ENCODE data around the gene NDUFB10.

The NDUFB10 gene

DNA sequence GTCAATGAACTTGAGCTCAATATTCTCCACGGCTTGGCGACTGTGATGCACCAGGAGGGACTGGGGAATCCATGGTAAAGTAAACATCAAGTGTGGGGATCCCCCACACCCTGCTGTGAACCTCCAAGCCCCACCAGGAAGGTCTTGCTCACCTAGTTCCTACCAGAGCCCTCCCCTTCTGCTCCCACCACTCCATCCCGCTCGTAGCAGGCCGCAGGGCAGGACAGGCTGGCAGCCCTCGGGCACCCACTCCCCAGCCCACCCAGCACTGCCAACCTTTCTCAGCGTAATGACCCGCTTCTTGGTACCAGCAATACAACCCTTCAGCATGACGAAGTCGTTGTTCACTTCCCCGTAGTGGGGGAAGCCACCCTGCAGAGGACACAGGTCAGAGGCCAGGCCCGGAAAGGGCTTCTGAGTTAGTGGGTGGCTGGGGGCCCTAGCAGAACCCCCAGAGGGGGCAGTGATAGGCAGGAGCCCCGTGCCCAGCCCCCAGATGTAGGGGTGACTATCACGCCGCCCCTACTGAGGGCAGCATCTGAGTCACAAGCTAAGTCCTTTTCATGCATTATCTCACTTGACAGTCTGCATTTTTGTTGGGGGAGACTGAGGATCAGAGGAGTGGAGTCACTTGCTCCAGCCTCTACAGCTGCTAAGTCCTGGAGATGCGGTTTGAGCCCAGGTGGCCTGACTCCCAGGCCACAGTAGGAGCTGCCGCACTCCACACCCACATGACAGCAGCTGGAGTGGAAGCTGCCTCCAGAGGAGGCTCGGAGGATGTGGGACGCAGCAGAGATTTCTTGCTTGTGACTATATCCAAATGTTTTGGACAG lies 13.6 kb upstream of the NDUFB10 start:
- no peak overlapping the region for H2AFZ ChIP-seq (ENCODE audit: low read depth, low read length)
- peaks cover 16% of the 10 kb centered on the region for H3K4me1 ChIP-seq (ENCODE audit: control insufficient read depth, insufficient read depth, low read depth, low read length)
- H2BK120ac ChIP-seq (ENCODE audit: low read depth, low read length), result no peak overlapping the region
- no peaks in the 10 kb centered on the region for H3K9me3 ChIP-seq (ENCODE audit: control insufficient read depth, low read length)
- no peak overlapping the region for H2BK15ac ChIP-seq (ENCODE audit: low read depth, poor library complexity, severe bottlenecking)
- no peak overlapping the region for H3K14ac ChIP-seq (ENCODE audit: low read length in 2 of 2)
- H4K8ac ChIP-seq (ENCODE audit: low read length), result no peak overlapping the region
- H2BK12ac ChIP-seq (ENCODE audit: low read length in 2 of 2), result no peak overlapping the region
- no peak overlapping the region for H2BK5ac ChIP-seq (ENCODE audit: low read depth, low read length, poor library complexity, severe bottlenecking)
- peaks cover 5% of the 10 kb centered on the region for H3K79me1 ChIP-seq (replicated peaks; ENCODE audit: low read length, poor library complexity, severe bottlenecking)
- H3K27ac ChIP-seq (ENCODE audit: low read length, poor library complexity, severe bottlenecking), result no peak overlapping the region
- no peaks in the 10 kb centered on the region for H3K27me3 ChIP-seq (ENCODE audit: control insufficient read depth in 1 of 2, insufficient read depth in 1 of 2, low read length in 2 of 2)
- WGBS, result 94% methylated on average over 19 of the region's 19 CpGs
- no peak for DNase-seq
- peaks cover 4 to 7% of the 10 kb centered on the region in 2 experiments for H3K36me3 ChIP-seq (ENCODE audit: control insufficient read depth in 1 of 2, insufficient read depth in 2 of 2, low read depth in 1 of 2, low read length in 2 of 2)
- peak overlapping the region; percentile 58 for H4K91ac ChIP-seq (ENCODE audit: low read length)
- no peak overlapping the region for H3K4me3 ChIP-seq (ENCODE audit: insufficient read depth in 1 of 2, low read depth in 1 of 2, low read length in 2 of 2)
- no peak overlapping the region for H3K4me2 ChIP-seq (ENCODE audit: low read length, poor library complexity, severe bottlenecking)
- H3K9ac ChIP-seq (ENCODE audit: low read length), result no peak overlapping the region
- H3K18ac ChIP-seq (ENCODE audit: low read depth in 1 of 2, low read length in 2 of 2), result no peak overlapping the region
- H2AK5ac ChIP-seq (ENCODE audit: low read length, severe bottlenecking), result no peak overlapping the region
- H3K23ac ChIP-seq (ENCODE audit: low read length in 2 of 2), result no peak overlapping the region
- no peak overlapping the region for H3K4ac ChIP-seq (ENCODE audit: low read depth in 1 of 2, low read length in 2 of 2)

GRCh38 chr16:1946495-1947368 lies 12.6 kb upstream of the NDUFB10 start:
- 91% methylated on average over 38 of the region's 38 CpGs for WGBS
- H4K8ac ChIP-seq (ENCODE audit: low read length), result no peak overlapping the region
- no peak overlapping the region for H3K23ac ChIP-seq (ENCODE audit: low read length in 2 of 2)

GRCh38 chr16:1947369-1947670 lies 12.0 kb upstream of the NDUFB10 start:
- no peak overlapping the region for H2AK5ac ChIP-seq (ENCODE audit: low read length, severe bottlenecking)
- no peaks in the 10 kb centered on the region for H3K27me3 ChIP-seq (ENCODE audit: control insufficient read depth in 1 of 2, insufficient read depth in 1 of 2, low read length in 2 of 2)
- peaks cover 5% of the 10 kb centered on the region for H3K79me1 ChIP-seq (replicated peaks; ENCODE audit: low read length, poor library complexity, severe bottlenecking)
- WGBS, result 85% methylated on average over 9 of the region's 9 CpGs
- H3K27ac ChIP-seq (ENCODE audit: low read length, poor library complexity, severe bottlenecking), result no peak overlapping the region
- H2BK12ac ChIP-seq (ENCODE audit: low read length in 2 of 2), result no peak overlapping the region
- no peak overlapping the region for H4K8ac ChIP-seq (ENCODE audit: low read length)
- no peak overlapping the region for H4K91ac ChIP-seq (ENCODE audit: low read length)
- H3K36me3 ChIP-seq (ENCODE audit: control insufficient read depth in 1 of 2, insufficient read depth in 2 of 2, low read depth in 1 of 2, low read length in 2 of 2), result no peaks in the 10 kb centered on the region
- no peak overlapping the region for H3K14ac ChIP-seq (ENCODE audit: low read length in 2 of 2)
- no peak overlapping the region for H3K23ac ChIP-seq (ENCODE audit: low read length in 2 of 2)
- no peak overlapping the region for H3K9ac ChIP-seq (ENCODE audit: low read length)
- no peak overlapping the region for H2BK5ac ChIP-seq (ENCODE audit: low read depth, low read length, poor library complexity, severe bottlenecking)
- peaks cover 10% of the 10 kb centered on the region for H3K4me1 ChIP-seq (ENCODE audit: control insufficient read depth, insufficient read depth, low read depth, low read length)
- DNase-seq, result no peak
- no peak overlapping the region for H2AFZ ChIP-seq (ENCODE audit: low read depth, low read length)
- H2BK15ac ChIP-seq (ENCODE audit: low read depth, poor library complexity, severe bottlenecking), result no peak overlapping the region
- no peak overlapping the region for H3K4ac ChIP-seq (ENCODE audit: low read depth in 1 of 2, low read length in 2 of 2)
- H3K4me2 ChIP-seq (ENCODE audit: low read length, poor library complexity, severe bottlenecking), result no peak overlapping the region
- no peak overlapping the region for H3K18ac ChIP-seq (ENCODE audit: low read depth in 1 of 2, low read length in 2 of 2)
- no peak overlapping the region for H3K4me3 ChIP-seq (ENCODE audit: insufficient read depth in 1 of 2, low read depth in 1 of 2, low read length in 2 of 2)
- H2BK120ac ChIP-seq (ENCODE audit: low read depth, low read length), result no peak overlapping the region
- no peaks in the 10 kb centered on the region for H3K9me3 ChIP-seq (ENCODE audit: control insufficient read depth, low read length)

More at GRCh38 chr16:1946495-1947368, 12.6 kb upstream of the NDUFB10 start:
- Histone ChIP-seq H3K18ac (ENCODE audit: low read depth in 1 of 2, low read length in 2 of 2) (no peak overlapping the region), H3K14ac (ENCODE audit: low read length in 2 of 2) (no peak overlapping the region), H2AFZ (ENCODE audit: low read depth, low read length) (no peak overlapping the region), H3K27ac (ENCODE audit: low read length, poor library complexity, severe bottlenecking) (no peak overlapping the region), H3K27me3 (ENCODE audit: control insufficient read depth in 1 of 2, insufficient read depth in 1 of 2, low read length in 2 of 2) (no peaks in the 10 kb centered on the region), H2BK12ac (ENCODE audit: low read length in 2 of 2) (no peak overlapping the region), H3K4ac (ENCODE audit: low read depth in 1 of 2, low read length in 2 of 2) (no peak overlapping the region), H2BK120ac (ENCODE audit: low read depth, low read length) (no peak overlapping the region), H4K91ac (ENCODE audit: low read length) (no peak overlapping the region), H2BK15ac (ENCODE audit: low read depth, poor library complexity, severe bottlenecking) (no peak overlapping the region), H2AK5ac (ENCODE audit: low read length, severe bottlenecking) (no peak overlapping the region), H3K9ac (ENCODE audit: low read length) (no peak overlapping the region), H3K4me1 (ENCODE audit: control insufficient read depth, insufficient read depth, low read depth, low read length) (peaks cover 16% of the 10 kb centered on the region), H3K9me3 (ENCODE audit: control insufficient read depth, low read length) (no peaks in the 10 kb centered on the region), H3K4me3 (ENCODE audit: insufficient read depth in 1 of 2, low read depth in 1 of 2, low read length in 2 of 2) (no peak overlapping the region), H2BK5ac (ENCODE audit: low read depth, low read length, poor library complexity, severe bottlenecking) (no peak overlapping the region), H3K79me1 (replicated peaks; ENCODE audit: low read length, poor library complexity, severe bottlenecking) (peaks cover 5% of the 10 kb centered on the region), H3K4me2 (ENCODE audit: low read length, poor library complexity, severe bottlenecking) (no peak overlapping the region), H3K36me3 (ENCODE audit: control insufficient read depth in 1 of 2, insufficient read depth in 2 of 2, low read depth in 1 of 2, low read length in 2 of 2) (no peaks in the 10 kb centered on the region)
- no peak for DNase-seq

- peaks cover 0 to 3% of the 10 kb centered on the region in 2 experiments for H3K27me3 ChIP-seq (ENCODE audit: control insufficient read depth in 1 of 2, insufficient read depth in 1 of 2, low read length in 2 of 2)
- H3K4me2 ChIP-seq (ENCODE audit: low read length, poor library complexity, severe bottlenecking), result no peak overlapping the region
- no peak overlapping the region for H2BK15ac ChIP-seq (ENCODE audit: low read depth, poor library complexity, severe bottlenecking)
- peaks cover 7% of the 10 kb centered on the region for H3K4me1 ChIP-seq (ENCODE audit: control insufficient read depth, insufficient read depth, low read depth, low read length)
- no peak overlapping the region for H3K9ac ChIP-seq (ENCODE audit: low read length)
- no peak overlapping the region for H3K14ac ChIP-seq (ENCODE audit: low read length in 2 of 2)
- no peak for DNase-seq
- no peak overlapping the region for H2BK120ac ChIP-seq (ENCODE audit: low read depth, low read length)
- H3K18ac ChIP-seq (ENCODE audit: low read depth in 1 of 2, low read length in 2 of 2), result no peak overlapping the region
- no peaks in the 10 kb centered on the region for H3K9me3 ChIP-seq (ENCODE audit: control insufficient read depth, low read length)
- no peak overlapping the region for H2AK5ac ChIP-seq (ENCODE audit: low read length, severe bottlenecking)
- WGBS, result 91% methylated on average over 11 of the region's 11 CpGs
- H2BK5ac ChIP-seq (ENCODE audit: low read depth, low read length, poor library complexity, severe bottlenecking), result no peak overlapping the region
- no peak overlapping the region for H3K4me3 ChIP-seq (ENCODE audit: insufficient read depth in 1 of 2, low read depth in 1 of 2, low read length in 2 of 2)
- H2AFZ ChIP-seq (ENCODE audit: low read depth, low read length), result no peak overlapping the region
- H3K23ac ChIP-seq (ENCODE audit: low read length in 2 of 2), result no peak overlapping the region
- no peak overlapping the region for H3K27ac ChIP-seq (ENCODE audit: low read length, poor library complexity, severe bottlenecking)
- H3K79me1 ChIP-seq (replicated peaks; ENCODE audit: low read length, poor library complexity, severe bottlenecking), result no peaks in the 10 kb centered on the region
- no peaks in the 10 kb centered on the region for H3K36me3 ChIP-seq (ENCODE audit: control insufficient read depth in 1 of 2, insufficient read depth in 2 of 2, low read depth in 1 of 2, low read length in 2 of 2)
- H2BK12ac ChIP-seq (ENCODE audit: low read length in 2 of 2), result no peak overlapping the region
- no peak overlapping the region for H4K8ac ChIP-seq (ENCODE audit: low read length)
- H4K91ac ChIP-seq (ENCODE audit: low read length), result no peak overlapping the region
- H3K4ac ChIP-seq (ENCODE audit: low read depth in 1 of 2, low read length in 2 of 2), result no peak overlapping the region
These were observed 9.8 kb upstream of the NDUFB10 start for GRCh38 chr16:1949507-1949906.
